Lower lobe of right lung (tissue), 2 donors: ENCODE measurements around the gene LONRF3. TPM values are rescaled to one million over a fixed set of nuclear protein-coding genes. Genes with fewer than 3 reads are reported as not detected.
"Not testable (repeated sequence)": the region's sequence is repeated elsewhere in the genome, so short reads cannot be mapped to it uniquely, and the experiment has no call there.

Experiments used
- ATAC-seq, 2 donors: fragments of 200-7000 bp; cut with Tn5 transposase; one replicate each; pipeline ENCODE4 v1.9.1; 2020 to 2022; ENCODE audit warnings: mild to moderate bottlenecking in 2 of 2, moderate library complexity in 2 of 2
- DNase-seq: peaks from one replicate; pipeline ENCODE4 v3.0.0-alpha.2; 2020
- H3K27ac ChIP-seq: fragments of 200-600 bp; one replicate; pipeline ENCODE4 v1.8.0; 2022
- H3K27me3 ChIP-seq: fragments of 200-600 bp; one replicate; pipeline ENCODE4 v1.8.0; 2022; ENCODE audit warnings: low read depth
- H3K36me3 ChIP-seq: fragments of 200-600 bp; one replicate; pipeline ENCODE4 v1.8.0; 2022; ENCODE audit warnings: mild to moderate bottlenecking
- H3K4me1 ChIP-seq: fragments of 200-600 bp; one replicate; pipeline ENCODE4 v1.8.0; 2022
- H3K4me3 ChIP-seq: fragments of 200-600 bp; one replicate; pipeline ENCODE4 v1.8.0; 2022; ENCODE audit warnings: mild to moderate bottlenecking
- H3K9me3 ChIP-seq: fragments of 200-600 bp; one replicate; pipeline ENCODE4 v1.8.0; 2022
- CTCF ChIP-seq: fragments of 200-600 bp; IDR thresholded peaks from one replicate; pipeline ENCODE4 v1.8.0; 2022; ENCODE audit warnings: antibody characterized with exemption, mild to moderate bottlenecking
- intact Hi-C: fragments of 100-400 bp; cut with DNase I; formaldehyde crosslinking; loops from one replicate; pipeline ENCODE4 v1.11.0; 2022
- total RNA-seq: library from RNA; stranded (reverse); fragmentation: NEBNext Ultra II Directional; extraction: Animal tissue kit (Norgen Biotek cat#: 25700); gene quantifications from one replicate; pipeline ENCODE4 v1.2.1, GENCODE V29; 2021
- donor health status: DM: no; HTN: yes; CAD: no; lungs with severe emphysema.

The LONRF3 gene
- total RNA-seq, 1 donor from 2014 or later: 27.6 TPM

GRCh38 chrX:119013164-119013563 lies 38.7 kb downstream of the LONRF3 start:
- ATAC-seq (no peak), DNase-seq (no peak)
- Histone ChIP-seq H3K4me3 (no peak overlapping the region), H3K4me1 (no peaks in the 10 kb centered on the region), H3K36me3 (peaks cover 72% of the 10 kb centered on the region), H3K27ac (no peak overlapping the region), H3K9me3 (no peaks in the 10 kb centered on the region), H3K27me3 (no peaks in the 10 kb centered on the region)
- intact Hi-C loops: loop anchor here (5.0 kb wide), 1 partner anchor 166 kb away; no protein-coding TSS in a partner anchor
- no peak for TF ChIP-seq CTCF

- Histone ChIP-seq H3K27ac (no peak overlapping the region), H3K4me1 (no peaks in the 10 kb centered on the region), H3K36me3 (peaks cover 53% of the 10 kb centered on the region), H3K27me3 (no peaks in the 10 kb centered on the region), H3K4me3 (no peak overlapping the region), H3K9me3 (no peaks in the 10 kb centered on the region)
- ATAC-seq: peak; percentile 72 to 75
- DNase-seq: peak; percentile 53
- intact Hi-C loops: no loop called here
- no peak for TF ChIP-seq CTCF
Observed at GRCh38 chrX:119015407-119016237, 41.2 kb downstream of the LONRF3 start.

- ATAC-seq: no peak
- no peak for DNase-seq
- H3K4me3 ChIP-seq: no peak overlapping the region
- H3K9me3 ChIP-seq: no peaks in the 10 kb centered on the region
- intact Hi-C loops: no loop called here
- no peaks in the 10 kb centered on the region for H3K27me3 ChIP-seq
- peaks cover 42% of the 10 kb centered on the region for H3K36me3 ChIP-seq
- H3K4me1 ChIP-seq: no peaks in the 10 kb centered on the region
- no peak for TF ChIP-seq CTCF
- no peak overlapping the region for H3K27ac ChIP-seq
Observed at GRCh38 chrX:119017077-119017476, 42.7 kb downstream of the LONRF3 start.

- Histone ChIP-seq H3K4me1 (no peaks in the 10 kb centered on the region), H3K4me3 (no peak overlapping the region), H3K9me3 (no peaks in the 10 kb centered on the region), H3K27me3 (no peaks in the 10 kb centered on the region), H3K36me3 (no peaks in the 10 kb centered on the region), H3K27ac (no peak overlapping the region)
- no peak for DNase-seq
- TF ChIP-seq CTCF: no peak
- no peak for ATAC-seq
- intact Hi-C loops: no loop called here
Observed at GRCh38 chrX:119025900-119026299, 51.5 kb downstream of the LONRF3 start.

- H3K4me3 ChIP-seq, intact Hi-C loops, ATAC-seq, H3K36me3 ChIP-seq, H3K4me1 ChIP-seq, H3K27ac ChIP-seq, DNase-seq, H3K27me3 ChIP-seq, H3K9me3 ChIP-seq: not testable (repeated sequence)
Observed at GRCh38 chrX:119026344-119026743, 51.9 kb downstream of the LONRF3 start.

GRCh38 chrX:119027960-119028732 lies 53.7 kb downstream of the LONRF3 start:
- H3K27me3 ChIP-seq, H3K36me3 ChIP-seq, H3K9me3 ChIP-seq, H3K27ac ChIP-seq, H3K4me3 ChIP-seq, ATAC-seq, DNase-seq, H3K4me1 ChIP-seq, intact Hi-C loops: not testable (repeated sequence)
